ENCODE results near the gene ARL14EP.

DNA sequence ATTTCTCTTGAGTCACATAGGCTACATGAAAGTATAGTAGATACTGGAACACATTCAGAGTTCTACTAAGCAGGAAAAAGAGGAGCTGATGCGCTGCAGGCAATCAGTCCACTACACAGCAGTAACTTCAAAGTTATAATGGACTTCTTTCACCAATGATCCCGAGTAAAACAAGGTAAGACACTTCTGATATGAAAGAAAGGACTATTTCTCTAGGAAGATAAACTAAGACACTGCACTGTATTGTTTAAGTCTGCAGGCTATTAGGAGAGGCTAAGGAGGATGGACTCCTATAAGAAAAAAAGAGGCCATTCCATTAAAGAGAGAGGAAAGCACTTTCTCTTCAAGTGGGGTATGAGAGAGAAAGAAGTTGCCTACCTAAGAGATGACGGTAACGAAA is 31.6 kb upstream of the ARL14EP start:
- TF ChIP-seq POLR2A (IDR thresholded peaks at IDR 0.05) (no peak), POLR2AphosphoS5 (IDR thresholded peaks at IDR 0.05; ENCODE audit: insufficient read depth in 1 of 2, low read depth in 1 of 2) (no peak)
- TF ChIP-seq, protein P1, sequence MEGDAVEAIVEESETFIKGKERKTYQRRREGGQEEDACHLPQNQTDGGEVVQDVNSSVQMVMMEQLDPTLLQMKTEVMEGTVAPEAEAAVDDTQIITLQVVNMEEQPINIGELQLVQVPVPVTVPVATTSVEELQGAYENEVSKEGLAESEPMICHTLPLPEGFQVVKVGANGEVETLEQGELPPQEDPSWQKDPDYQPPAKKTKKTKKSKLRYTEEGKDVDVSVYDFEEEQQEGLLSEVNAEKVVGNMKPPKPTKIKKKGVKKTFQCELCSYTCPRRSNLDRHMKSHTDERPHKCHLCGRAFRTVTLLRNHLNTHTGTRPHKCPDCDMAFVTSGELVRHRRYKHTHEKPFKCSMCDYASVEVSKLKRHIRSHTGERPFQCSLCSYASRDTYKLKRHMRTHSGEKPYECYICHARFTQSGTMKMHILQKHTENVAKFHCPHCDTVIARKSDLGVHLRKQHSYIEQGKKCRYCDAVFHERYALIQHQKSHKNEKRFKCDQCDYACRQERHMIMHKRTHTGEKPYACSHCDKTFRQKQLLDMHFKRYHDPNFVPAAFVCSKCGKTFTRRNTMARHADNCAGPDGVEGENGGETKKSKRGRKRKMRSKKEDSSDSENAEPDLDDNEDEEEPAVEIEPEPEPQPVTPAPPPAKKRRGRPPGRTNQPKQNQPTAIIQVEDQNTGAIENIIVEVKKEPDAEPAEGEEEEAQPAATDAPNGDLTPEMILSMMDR (IDR thresholded peaks at IDR 0.05): no peak
